ENCODE data around the gene MPHOSPH6. TPM values are rescaled to one million over a fixed set of nuclear protein-coding genes. Genes with fewer than 3 reads are reported as not detected.

The MPHOSPH6 gene
- polyA plus RNA-seq, 1 donor = 30.5 TPM

GRCh38 chr16:82108100-82108499, 61.9 kb downstream of the MPHOSPH6 start:
- WGBS (ENCODE audit: insufficient coverage, low lambda C conversion rate) = 100% methylated on average over 1 of the region's 2 CpGs
- Histone ChIP-seq H3K36me3 (ENCODE audit: control insufficient read depth, insufficient read depth, low read length) (no peaks in the 10 kb centered on the region), H3K9me3 (ENCODE audit: control insufficient read depth, low read depth, low read length) (no peaks in the 10 kb centered on the region), H3K27me3 (ENCODE audit: control insufficient read depth, insufficient read depth, low read length) (no peaks in the 10 kb centered on the region), H3K4me3 (ENCODE audit: low read length) (no peak overlapping the region), H3K4me1 (ENCODE audit: control insufficient read depth, insufficient read depth, low read length) (no peaks in the 10 kb centered on the region), H3K27ac (ENCODE audit: low read length) (no peak overlapping the region)
- DNase-seq = no peak

GRCh38 chr16:82105107-82105506, 64.9 kb downstream of the MPHOSPH6 start:
- H3K4me1 ChIP-seq (ENCODE audit: control insufficient read depth, insufficient read depth, low read length) = no peaks in the 10 kb centered on the region
- no CpG with 5 or more reads among the region's 8 CpGs for WGBS (ENCODE audit: insufficient coverage, low lambda C conversion rate)
- no peak overlapping the region for H3K27ac ChIP-seq (ENCODE audit: low read length)
- H3K9me3 ChIP-seq (ENCODE audit: control insufficient read depth, low read depth, low read length) = no peaks in the 10 kb centered on the region
- no peak for DNase-seq
- no peaks in the 10 kb centered on the region for H3K27me3 ChIP-seq (ENCODE audit: control insufficient read depth, insufficient read depth, low read length)
- H3K36me3 ChIP-seq (ENCODE audit: control insufficient read depth, insufficient read depth, low read length) = no peaks in the 10 kb centered on the region
- H3K4me3 ChIP-seq (ENCODE audit: low read length) = no peak overlapping the region

Other genes with a start within 250 kb of the MPHOSPH6 start
- 18.6 TPM for gene SDR42E1, start 158.8 kb downstream of the MPHOSPH6 start, polyA plus RNA-seq
- gene HSD17B2, start 135.0 kb downstream of the MPHOSPH6 start, polyA plus RNA-seq = 69.5 TPM